Liver (tissue), 3 donors: ENCODE data around the gene LRRC8A.

Experiments
- CTCF ChIP-seq: fragments of 150-350 bp; IDR thresholded peaks from 2 replicates; pipeline ENCODE4 v1.5.1; 2017; ENCODE audit warnings: improper control_type of control experiment, low read depth, low read length; ENCODE audit not compliant: missing input control
- EGR1 ChIP-seq, 2 donors: IDR thresholded peaks; 2 replicates each; pipeline ENCODE4 v1.6.1; 2016 to 2018; ENCODE audit warnings: antibody characterized with exemption in 2 of 2, low read depth in 2 of 2
- FOXA1 ChIP-seq: IDR thresholded peaks from 2 replicates; pipeline ENCODE4 v1.6.1; 2016; ENCODE audit warnings: antibody characterized with exemption
- GABPA ChIP-seq, 2 donors: IDR thresholded peaks in 1 of 2; conservative IDR thresholded peaks in 1 of 2; 2 replicates each; pipeline ENCODE4 v1.6.1; 2016; ENCODE audit warnings: antibody characterized with exemption in 2 of 2, mild to moderate bottlenecking in 1 of 2, moderate library complexity in 1 of 2
- JUND ChIP-seq, 2 donors: IDR thresholded peaks; 2 replicates each; pipeline ENCODE4 v1.6.1; 2016; ENCODE audit warnings: antibody characterized with exemption in 2 of 2
- MAX ChIP-seq: IDR thresholded peaks from 2 replicates; pipeline ENCODE4 v1.6.1; 2016; ENCODE audit warnings: antibody characterized with exemption
- RAD21 ChIP-seq, 2 donors: IDR thresholded peaks; 2 replicates each; pipeline ENCODE4 v1.6.1; 2016; ENCODE audit warnings: antibody characterized with exemption in 2 of 2, mild to moderate bottlenecking in 2 of 2
- REST ChIP-seq: IDR thresholded peaks from 2 replicates; pipeline ENCODE4 v1.6.1; 2016; ENCODE audit warnings: antibody characterized with exemption, mild to moderate bottlenecking
- RXRA ChIP-seq, 2 donors: IDR thresholded peaks; 2 replicates each; pipeline ENCODE4 v1.6.1; 2017 to 2018; ENCODE audit warnings: antibody characterized with exemption in 2 of 2, mild to moderate bottlenecking in 1 of 2
- TAF1 ChIP-seq: conservative IDR thresholded peaks from 2 replicates; pipeline ENCODE4 v1.6.1; 2016; ENCODE audit warnings: antibody characterized with exemption, mild to moderate bottlenecking
- YY1 ChIP-seq: IDR thresholded peaks from 2 replicates; pipeline ENCODE4 v1.6.1; 2016; ENCODE audit warnings: antibody characterized with exemption, mild to moderate bottlenecking
- ZBTB33 ChIP-seq: IDR thresholded peaks from 2 replicates; pipeline ENCODE4 v1.6.1; 2016; ENCODE audit warnings: antibody characterized with exemption
- donor health status: healthy.
- donor health status: healthy.

- TF ChIP-seq FOXA1 (no peak), EGR1 (IDR thresholded peaks at IDR 0.05; ENCODE audit: low read depth in 2 of 2) (no peak), TAF1 (no peak), CTCF (no peak), REST (no peak), RXRA (IDR thresholded peaks at IDR 0.05) (no peak), ZBTB33 (no peak), GABPA (IDR thresholded peaks at IDR 0.05 in 1 of 2, conservative IDR thresholded peaks at IDR 0.05 in 1 of 2) (no peak), RAD21 (IDR thresholded peaks at IDR 0.05) (no peak), JUND (IDR thresholded peaks at IDR 0.05) (no peak), MAX (no peak), YY1 (no peak)
Measured at GRCh38 chr9:128913995-128914772, 32.3 kb downstream of the LRRC8A start.
